UCSD-AML1 (cell line): Measurements from ENCODE around the gene WDR72.
"Not testable (repeated sequence)": the region's sequence is repeated elsewhere in the genome, so short reads cannot be mapped to it uniquely, and the experiment has no call there.

Experiments
- DNase-seq: peaks from one replicate; lab custom pipeline; 2025; ENCODE audit not compliant: unreplicated experiment; lab: John Stamatoyannopoulos, UW

Gene WDR72

DNA sequence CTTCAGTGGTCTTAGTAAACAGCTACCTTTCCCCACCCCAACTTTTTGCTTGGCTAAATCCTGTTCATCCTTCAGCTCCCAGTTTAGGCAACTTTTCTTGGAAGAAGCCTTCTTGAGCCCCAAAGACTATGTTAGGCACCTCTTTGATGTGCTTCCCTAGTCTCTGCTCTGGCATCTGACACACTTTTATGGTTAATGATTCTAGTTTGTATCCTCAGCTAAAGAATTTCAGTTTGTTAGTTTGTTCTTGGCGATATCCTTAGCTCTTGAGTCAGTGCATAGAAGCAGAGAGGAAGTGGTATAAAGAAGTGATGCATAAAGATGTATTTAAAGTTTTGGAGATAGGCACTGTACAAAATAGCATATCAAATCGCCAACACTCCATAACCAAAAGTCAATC, 168.4 kb downstream of the WDR72 start:
- no peak for DNase-seq

DNA sequence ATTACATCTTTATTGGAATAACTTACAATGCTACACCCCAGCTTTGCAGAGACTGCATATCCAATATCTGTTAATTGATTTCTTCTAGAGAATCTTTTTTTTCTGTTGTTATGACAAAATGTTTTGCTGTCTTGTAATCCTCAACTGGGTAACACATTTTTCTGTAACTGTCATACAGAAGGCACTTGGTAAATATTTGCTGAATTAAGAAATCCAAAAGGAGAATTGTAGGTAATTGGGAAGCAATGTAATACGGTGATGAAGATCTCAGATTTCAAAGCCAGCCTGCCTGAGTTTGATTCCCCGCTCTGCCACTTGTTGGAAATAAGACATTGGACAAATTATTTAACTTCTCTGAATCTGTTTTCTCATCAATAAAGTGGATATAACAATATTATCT, 169.1 kb downstream of the WDR72 start:
- no peak for DNase-seq

DNA sequence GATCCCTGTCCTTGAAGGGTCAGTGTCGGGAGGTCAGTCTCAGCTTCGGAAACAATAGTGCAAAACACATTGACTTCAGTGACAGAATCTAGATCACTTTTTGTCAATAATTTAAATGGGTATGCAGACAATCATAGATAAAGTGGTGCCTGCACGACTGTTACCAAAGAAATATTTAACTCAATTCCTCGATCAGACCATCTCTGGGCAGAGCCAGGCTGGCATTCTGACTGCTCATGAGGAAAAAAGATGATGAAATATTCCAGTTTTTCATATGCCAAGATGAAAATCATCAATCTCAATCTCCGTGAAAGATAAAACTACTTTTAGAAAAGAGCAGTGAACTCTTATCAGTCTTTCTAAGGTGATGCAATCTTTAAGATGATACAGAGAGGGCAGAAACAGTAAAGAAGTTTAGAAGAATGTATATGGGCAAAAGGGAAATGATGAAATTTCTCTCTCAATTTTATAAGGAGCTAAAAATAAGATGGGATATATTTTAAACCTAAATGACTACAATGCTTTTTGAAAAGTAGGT, 169.9 kb downstream of the WDR72 start:
- DNase-seq: no peak

DNA sequence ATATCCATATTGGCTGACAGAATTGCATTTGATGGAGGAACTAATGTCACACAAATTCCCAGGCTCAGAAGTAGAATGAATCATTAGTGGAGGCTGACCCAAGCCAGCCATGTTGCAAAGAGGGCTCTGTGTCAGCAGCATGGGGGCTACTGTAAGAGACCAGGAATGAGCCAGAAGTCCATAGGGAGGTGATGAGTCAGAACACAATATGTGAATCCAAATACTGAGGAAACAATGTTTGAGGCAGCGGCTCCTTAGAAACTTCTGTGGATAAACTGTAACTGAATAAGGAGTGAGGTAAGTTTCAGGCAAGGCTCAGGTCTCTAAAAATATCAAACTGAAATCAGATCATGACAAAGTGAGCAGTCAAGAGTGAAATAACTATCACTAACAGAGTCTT, 170.7 kb downstream of the WDR72 start:
- no peak for DNase-seq

DNA sequence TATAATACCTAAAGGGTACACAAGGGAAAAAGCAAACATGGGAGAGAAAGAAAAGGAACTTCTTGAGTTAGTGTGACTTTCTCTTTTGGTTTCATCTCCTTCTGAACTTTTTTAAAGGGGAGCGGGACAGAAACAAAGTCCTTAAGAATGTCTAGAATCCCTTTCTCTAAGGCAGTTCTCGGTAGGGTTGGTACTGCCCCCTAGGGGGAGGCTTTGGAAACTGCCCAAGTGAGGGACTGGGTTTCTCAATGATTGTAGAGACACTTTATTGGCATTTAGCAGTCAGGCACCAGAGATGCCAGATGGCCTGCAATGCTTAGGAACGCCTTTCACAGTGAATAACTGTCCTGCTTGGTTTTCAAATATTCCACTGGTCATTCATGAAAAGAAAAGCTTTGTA, 172.7 kb downstream of the WDR72 start:
- peak; percentile 21 for DNase-seq

DNA sequence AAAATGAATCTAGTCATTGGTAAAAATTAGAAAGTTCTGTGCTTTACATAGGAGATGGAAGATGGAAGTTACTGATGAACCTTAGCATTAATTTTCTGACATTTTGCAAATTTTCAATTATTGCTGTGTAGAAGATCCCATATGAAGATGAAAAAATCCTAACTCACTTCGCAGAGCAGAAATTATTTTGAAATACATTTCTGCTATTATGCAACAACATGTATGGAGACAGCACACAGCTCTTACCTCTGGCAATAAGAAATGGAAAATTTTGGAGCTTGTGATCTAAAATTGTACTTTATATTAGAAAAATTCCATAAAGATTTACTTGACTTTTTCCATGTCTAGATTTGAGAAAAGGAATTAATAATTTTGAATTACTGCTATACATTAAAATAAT, 177.9 kb downstream of the WDR72 start:
- DNase-seq: no peak

DNA sequence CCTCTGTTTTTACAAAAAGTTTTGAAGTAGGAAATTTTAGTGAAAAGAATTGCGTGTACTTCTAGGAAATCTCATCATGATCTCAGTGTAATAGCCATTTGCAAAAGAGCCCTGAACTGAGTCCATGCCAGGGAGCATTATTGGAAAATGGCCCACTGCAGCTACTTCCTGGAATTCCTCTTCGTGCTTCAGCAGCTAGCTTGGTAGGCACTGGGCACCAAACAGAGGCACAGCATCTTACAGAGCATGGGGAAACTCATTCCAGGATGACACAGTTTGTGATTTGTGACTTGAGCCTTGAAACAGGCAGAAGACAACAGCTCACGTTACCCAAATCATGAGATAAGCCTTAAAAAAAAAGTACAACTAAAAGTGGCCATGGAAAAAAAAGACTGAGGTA, 179.1 kb downstream of the WDR72 start:
- DNase-seq: no peak

DNA sequence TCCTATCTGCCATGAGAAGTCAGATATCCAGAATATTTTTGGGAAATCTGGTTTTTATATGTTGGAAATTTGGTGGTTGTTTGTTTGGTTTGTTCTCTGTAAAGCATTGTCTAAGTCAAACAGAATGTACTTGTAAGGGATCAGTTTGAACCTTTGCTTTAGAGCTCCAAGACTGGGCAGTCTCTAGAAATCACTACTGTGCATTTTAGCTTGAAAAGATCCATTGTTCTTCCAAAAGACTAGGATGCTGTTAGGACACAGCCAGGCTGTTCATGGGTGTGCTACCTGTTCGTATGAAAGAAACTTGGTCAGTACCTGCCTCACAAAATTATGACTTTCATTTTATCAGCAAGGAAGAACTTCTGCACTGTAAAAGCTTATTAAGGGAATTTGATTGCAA, 182.6 kb downstream of the WDR72 start:
- DNase-seq: no peak

DNA sequence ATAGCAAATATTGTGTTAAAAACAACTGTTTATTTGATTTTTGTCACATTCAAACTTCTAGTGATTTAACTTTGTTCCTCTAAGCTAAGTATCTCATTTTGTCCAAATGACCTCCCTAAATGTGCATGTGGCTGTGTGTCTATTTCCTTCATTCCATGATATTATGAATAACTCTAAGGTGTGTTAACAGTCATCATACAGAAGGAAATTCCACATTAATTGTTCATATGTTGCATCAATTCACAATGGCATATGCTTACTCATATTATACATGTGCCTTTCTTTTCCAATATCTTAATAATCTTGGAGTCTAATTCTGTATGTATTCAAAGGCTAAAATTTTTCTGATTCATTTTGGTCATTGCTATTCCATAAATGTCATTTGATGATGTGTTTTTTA, 186.4 kb downstream of the WDR72 start:
- no peak for DNase-seq

DNA sequence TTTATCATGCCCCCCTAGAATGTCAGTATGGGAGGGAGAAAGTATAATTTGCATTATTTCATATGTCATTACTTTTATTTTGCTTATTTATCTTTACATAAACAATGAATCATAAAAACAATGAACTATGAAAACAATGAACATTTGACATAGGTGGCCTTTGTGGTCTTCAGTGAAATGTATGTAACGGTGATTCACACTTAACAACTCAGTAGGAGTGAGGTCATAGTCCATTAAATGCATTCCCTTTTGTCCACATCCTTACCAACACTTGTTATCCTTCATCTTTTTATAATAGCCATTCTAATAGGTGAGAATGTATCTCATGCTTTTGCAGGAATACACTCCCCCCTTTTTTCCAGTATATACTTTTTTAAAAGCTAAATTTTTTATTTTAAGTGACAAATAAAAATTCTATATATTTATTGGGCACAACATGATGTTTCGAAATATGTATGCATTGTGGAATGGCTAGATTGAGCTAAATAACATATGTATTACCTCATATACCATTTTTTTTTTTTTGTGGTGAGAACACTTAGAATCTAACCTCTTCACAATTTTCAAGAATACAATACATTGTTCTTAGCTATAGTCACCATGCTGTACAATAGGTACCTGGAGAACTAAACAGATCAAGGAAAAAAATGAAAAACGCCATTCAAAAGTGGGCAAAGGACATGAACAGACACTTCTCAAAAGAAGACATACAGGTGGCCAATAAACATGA, 189.5 kb downstream of the WDR72 start:
- DNase-seq: no peak

DNA sequence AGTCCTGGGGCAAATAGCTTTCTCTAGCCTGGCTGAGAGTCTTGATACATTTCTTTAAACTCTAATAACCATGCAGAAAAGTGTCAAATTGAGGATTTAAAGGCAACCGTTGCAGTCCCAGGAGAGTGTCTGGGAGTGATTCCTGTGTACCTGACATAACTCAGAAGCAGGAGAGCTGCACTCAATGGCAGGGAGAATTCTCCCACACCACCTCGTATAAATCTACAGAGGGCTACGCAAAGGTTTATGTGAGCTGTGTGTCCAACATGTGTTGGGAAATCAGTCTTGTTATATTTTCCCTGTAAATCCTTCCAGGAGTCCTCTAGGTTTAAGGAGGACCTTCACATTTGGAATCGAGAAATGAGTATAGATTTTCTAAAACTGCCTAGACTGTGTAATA, 192.6 kb downstream of the WDR72 start:
- DNase-seq: no peak

DNA sequence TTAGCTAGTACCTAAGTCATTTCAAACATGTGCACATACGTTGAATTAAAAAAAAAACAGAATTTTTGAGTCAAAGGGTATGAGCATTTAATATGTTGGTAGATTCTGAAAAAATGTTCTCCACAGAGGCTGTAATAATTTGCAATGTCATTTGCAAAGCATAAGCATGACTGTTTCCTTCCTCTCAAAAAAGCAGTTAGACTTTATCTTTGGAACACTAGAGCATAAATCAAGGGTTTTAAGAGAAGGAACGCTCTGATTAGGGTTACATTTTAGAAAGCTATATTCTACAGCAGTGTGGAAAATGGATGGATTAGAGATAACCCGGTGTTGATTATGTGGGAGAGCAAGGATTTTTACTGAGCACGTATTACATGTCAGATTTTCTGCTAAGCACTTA, 193.7 kb downstream of the WDR72 start:
- no peak for DNase-seq

DNA sequence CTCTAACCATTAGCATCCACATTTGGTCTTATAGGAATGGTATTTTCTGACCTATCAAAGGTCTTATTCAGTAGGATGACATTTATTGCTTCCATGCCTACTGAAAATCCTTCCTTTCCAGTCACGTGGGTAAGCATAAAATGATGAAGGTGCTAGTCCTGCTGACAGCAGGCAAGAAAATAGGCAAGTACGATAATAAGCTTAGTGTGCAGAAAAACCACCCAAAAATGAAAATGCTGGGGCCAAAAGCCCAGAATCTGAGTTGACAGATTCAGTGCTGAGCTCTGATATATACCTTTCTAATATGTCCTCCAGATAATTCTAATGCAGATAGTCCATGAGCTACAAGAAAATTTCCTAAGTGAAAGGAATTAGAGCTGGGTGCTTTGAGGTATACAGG, 194.8 kb downstream of the WDR72 start:
- DNase-seq: no peak

DNA sequence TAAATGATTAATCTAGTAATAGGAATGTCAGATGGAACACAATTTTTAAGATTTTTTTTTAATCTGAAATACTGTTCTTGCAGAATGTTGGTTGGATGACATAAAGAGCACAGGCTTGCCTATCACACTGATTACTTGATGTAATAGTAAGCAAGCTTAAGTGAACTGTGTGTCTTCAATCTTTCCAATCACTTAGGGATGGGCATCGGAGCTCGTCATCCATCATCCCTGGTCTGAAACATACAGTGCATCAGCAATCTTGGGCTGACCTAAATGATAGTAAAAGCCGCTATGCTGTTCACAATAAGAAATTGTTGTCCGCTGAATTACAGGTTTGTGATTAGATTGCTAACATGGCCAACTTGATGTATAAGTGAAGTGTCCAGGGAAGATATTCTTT, 195.8 kb downstream of the WDR72 start:
- no peak for DNase-seq

DNA sequence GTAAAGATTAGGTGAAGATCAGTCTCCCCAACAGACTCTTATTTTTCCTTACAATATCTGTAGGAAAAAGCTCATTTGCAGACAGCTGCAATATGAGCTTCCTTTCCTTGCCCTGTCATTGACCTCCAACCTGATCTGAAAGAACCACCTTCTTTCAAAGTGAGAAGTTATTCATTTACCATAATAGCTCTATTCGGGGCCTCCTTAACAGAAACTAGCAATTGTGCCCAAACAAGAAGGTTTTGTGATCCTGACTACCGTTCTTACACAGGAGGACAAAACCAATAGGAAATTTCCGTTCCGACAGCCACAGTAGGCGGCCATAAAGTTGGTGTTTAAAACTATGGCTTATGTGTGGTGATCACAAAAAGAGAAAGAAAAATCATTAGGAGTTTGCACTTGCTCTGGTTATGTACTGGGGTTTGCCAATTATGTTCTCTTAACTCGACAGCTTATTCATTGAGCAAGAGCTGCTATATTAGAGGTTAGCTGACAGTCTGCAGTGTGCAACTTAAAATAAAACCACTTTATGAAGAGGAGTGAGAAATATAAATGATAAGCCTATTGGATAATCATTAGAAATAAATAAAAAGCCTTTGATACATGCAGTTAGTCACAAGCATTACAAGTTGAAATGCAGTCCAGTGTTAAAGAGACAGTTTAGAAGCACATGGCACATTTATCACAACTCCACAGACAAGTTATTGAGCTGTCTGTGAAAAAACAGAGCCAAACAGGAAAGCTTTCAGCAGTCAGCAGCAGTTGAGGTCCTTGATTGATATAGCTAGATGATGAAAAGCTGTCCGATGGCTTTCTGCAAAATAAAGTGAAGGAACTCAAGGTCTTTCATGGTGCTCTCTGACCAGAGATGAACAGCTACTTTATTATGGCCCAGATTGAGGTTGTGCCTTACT, 199.8 kb downstream of the WDR72 start:
- no peak for DNase-seq

DNA sequence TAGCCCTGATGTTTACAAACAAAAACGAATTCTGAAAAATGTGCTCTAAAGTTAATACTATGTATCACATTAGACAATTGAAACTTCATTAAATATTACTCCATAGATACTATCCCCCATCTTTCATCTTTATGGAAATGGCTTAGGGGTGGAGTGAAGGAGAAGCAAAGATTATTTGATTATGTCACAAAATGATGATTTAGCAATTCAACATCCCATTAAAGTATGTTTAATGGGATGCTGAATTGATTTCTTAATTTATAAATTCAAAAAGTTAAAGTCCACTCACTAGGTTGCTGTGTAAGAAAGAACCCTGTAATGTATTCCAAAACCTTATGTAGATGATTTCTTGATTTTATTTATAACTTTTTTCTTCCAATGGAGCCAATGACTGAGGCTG, 201.1 kb downstream of the WDR72 start:
- no peak for DNase-seq

DNA sequence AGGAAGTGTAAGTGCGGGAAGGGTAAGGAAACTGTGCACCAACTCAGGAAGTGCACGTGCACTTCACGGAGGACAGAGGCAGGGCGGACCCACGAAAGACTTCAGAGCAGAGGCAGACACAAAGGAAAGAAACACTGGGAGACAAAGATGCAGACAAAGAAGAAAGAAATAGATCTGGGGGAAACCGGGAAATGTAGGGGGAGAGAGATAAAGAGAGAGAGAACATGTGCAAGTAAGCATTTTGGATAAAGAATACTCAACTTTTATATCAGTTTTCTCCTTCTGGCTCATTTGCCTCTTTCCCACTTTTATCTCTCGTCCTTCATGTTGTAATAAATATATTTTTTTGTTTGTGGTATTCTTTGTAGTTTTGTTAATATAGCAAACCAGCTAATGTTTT, 204.2 kb downstream of the WDR72 start:
- no peak for DNase-seq

DNA sequence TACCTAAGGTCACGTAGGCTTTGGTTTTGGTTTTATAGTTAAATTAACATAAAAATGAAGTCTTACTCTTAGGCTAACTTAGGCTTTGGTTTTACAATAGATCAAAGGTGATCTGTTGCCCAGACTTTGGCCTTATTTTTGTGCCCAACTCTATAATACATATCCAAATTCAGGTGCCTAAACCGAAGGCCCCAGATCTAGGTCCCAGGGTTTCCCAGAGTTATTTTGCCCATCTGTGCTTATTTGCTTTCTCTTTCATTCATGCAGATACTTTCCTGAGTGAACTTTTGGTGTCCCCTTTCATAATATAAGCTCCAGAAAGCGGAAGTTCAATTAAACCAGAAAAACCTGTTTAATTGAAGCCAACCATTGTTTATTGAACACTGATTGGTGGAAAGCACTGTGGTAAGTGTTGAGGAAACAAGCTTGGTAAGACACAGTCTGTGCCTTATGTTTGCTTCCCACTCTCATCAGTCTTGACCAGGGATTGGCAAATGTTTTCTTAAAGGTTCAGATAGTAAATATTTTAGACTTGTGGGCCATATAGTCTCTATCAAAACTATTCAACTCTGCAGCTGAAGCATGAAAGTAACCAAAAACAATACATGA, 209.7 kb downstream of the WDR72 start:
- DNase-seq: no peak

DNA sequence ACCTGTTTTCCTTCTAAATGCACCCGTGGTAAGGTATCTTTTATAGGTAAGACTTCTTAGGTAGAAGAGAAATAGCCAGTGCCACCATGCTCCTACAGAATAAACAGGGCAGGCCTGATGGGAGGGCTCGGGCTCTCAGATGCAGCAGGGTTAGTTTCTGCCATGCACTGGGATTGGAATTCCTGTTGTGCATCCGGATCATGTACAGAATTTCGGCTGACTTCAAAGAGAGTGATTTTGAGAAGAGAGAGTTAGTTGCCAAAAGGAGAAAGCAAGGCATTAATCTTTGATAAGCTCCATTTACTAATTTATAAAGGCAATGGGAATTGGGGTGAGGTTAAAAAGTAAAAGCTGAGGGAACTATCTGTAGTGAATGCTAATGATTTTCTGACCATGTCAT, 211.2 kb downstream of the WDR72 start:
- DNase-seq: no peak

DNA sequence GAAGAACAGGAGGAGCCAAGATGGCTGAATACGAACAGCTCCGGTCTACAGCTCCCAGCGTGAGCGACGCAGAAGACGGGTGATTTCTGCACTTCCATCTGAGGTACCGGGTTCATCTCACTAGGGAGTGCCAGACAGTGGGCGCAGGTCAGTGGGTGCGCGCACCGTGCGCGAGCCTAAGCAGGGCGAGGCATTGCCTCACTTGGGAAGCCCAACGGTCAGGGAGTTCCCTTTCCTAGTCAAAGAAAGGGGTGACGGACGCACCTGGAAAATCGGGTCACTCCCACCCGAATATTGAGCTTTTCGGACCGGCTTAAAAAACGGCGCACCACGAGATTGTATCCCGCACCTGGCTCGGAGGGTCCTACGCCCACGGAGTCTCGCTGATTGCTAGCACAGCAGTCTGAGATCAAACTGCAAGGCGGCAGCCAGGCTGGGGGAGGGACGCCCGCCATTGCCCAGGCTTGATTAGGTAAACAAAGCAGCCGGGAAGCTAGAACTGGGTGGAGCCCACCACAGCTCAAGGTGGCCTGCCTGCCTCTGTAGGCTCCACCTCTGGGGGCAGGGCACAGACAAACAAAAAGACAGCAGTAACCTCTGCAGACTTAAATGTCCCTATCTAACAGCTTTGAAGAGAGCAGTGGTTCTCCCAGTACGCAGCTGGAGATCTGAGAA, 218.7 kb downstream of the WDR72 start:
- DNase-seq: not testable (repeated sequence)

DNA sequence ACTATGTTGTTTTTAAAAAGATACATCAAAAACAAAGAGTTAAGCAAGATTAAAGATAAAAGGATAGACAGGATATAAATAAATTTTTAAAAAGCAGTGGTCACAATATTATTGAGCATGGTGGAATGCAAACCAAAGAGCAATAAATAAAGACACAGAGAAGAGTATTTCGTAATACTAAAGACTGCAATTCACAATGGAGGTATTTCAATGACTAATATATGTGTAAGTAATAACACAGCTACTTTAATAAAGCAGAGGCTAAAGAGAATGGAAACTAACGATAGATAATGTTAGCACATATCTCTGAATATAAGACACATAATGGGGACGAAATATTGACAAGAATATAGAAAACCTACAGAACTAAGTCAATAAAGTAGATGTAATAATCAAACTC, 219.6 kb downstream of the WDR72 start:
- no peak for DNase-seq
